Measurements from ENCODE around the gene HOXD1.

- TF ChIP-seq POLR2A (IDR thresholded peaks at IDR 0.05) (no peak), CTCF (IDR thresholded peaks at IDR 0.05) (no peak)
Measured at GRCh38 chr2:176199902-176200301, 11.4 kb downstream of the HOXD1 start.
